Midbrain (tissue), 1 donor: Measurements from ENCODE around the gene KSR2.
"Not testable (repeated sequence)": the region's sequence is repeated elsewhere in the genome, so short reads cannot be mapped to it uniquely, and the experiment has no call there.

Experiments used
- DNase-seq: peaks from one replicate; lab custom pipeline; 2025; lab: John Stamatoyannopoulos, UW

The KSR2 gene

DNA sequence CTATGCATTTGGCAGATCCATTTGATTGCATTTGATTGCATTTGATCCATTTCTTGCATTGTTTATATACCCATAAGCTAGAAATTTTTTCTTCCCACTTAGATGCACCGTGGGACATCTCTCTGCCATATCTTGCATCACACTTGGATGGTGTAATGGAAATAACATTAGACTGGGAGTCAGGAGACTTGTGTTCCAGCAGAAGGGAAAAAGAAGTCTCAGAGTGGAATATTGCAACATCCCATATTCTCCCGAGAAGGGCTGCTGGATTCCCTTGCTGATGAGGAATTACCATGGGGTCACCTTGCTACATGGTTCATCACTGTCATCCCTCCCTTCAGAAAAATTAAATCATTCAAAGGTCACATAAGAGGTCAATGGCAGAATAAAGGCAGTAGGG lies 78.1 kb downstream of the KSR2 start:
- DNase-seq: no peak

DNA sequence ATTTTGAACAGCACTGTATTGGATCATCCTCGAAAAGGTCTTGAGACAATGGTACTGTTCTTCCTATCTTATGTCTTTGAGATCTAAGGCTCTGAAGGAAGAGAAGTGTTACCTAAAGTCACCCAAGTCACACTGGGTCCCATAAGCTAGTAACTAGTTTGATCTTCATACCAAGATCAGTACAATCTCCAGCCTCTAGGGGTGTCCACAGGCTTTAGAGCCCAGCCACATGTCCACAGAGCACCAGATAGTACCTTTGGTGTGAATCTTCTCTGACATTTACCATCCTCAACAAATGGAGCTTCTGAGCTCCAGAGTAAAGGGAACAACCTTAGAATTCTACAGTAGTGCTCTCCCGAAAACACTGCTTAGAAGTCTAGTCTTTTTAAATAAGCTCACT lies 78.7 kb downstream of the KSR2 start:
- DNase-seq: no peak

- no peak for DNase-seq
Observed at GRCh38 chr12:117889098-117889497, 79.7 kb downstream of the KSR2 start.

- DNase-seq: no peak
Observed at GRCh38 chr12:117885211-117885610, 83.6 kb downstream of the KSR2 start.

DNA sequence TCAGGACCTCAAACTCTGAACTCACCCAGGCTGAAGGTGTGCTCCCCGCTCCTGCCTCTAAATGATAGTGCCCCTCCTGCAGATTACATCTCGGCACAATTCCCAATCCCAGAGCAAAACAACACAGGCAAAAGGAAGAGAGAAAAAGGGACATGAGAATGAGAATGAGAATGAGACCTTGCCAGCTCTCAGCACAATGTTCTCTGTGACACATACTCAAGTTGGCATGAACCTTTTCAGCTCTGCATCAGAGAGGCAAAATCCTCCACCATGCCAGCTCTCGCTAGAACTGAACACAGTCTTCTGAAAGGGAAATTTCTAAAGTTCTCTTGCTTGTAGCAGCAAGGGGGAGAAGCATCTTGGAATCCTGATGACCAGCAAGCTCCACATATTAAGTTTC lies 84.6 kb downstream of the KSR2 start:
- no peak for DNase-seq

DNA sequence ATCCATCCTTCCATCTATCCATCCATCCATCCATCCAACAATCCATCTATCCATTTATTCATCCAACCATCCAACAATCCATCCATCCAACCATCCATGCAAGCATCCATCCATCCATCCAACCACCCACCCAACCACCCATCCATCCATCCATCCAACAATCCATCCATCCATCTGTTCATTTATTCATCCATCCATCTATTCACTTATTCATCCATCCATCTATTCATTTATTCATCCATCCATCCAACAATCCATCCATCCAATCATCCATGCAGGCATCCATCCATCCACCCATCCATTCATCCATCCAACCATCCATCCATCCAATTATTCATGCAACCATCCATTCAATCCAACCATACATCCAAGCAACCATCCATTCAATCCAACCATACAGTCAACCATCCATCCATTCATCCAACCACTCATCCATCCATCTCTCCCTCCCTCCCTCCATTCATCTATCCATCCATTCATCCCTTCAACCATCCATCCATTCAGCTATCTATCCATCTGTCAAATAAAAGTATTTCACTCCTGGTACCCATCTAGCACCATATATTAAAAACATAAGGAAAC lies 86.1 kb downstream of the KSR2 start:
- no peak for DNase-seq

- no peak for DNase-seq
Observed at GRCh38 chr12:117882181-117882580, 86.6 kb downstream of the KSR2 start.

GRCh38 chr12:117881517-117881916 lies 87.3 kb downstream of the KSR2 start:
- DNase-seq: no peak

DNA sequence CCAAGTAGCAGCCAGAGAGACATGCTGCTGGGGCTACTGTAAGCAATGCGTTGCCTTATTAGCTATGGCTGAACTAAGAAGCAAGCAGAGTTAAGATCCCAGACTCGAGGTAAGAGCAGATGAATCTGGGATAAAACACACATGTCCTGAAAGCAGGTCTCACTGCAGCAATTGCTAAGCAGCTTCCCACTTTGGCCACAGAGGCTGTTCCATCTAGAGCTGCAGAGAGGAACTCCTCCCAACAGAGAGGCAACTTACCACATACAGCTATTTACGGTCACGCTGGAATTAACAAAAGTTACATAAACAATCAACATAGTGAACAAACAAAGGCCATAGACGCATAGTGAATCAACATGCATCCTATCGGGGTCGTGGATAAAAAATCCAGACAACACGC lies 90.2 kb downstream of the KSR2 start:
- DNase-seq: no peak

DNA sequence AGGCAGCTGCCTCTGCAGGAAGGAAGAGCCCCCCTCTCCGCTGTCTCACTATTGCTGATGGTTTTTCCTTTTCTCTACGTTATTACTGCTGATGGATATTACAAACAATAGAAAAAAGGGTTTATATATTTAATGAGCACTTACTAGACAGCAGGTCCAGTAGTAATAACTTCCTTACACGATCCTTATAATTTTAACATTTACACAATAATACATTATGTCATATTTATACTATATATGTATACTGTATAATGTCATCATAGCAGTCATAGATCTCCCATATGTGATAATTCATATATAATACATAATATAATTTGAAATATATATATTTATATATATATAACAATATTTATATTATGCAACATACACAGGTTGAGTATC lies 92.4 kb downstream of the KSR2 start:
- DNase-seq: no peak

GRCh38 chr12:117875744-117876435 lies 92.9 kb downstream of the KSR2 start:
- DNase-seq: peak; percentile 18

GRCh38 chr12:117874842-117875434 lies 93.9 kb downstream of the KSR2 start:
- DNase-seq: peak; percentile 71

GRCh38 chr12:117874198-117874597 lies 94.6 kb downstream of the KSR2 start:
- not testable (repeated sequence) for DNase-seq

DNA sequence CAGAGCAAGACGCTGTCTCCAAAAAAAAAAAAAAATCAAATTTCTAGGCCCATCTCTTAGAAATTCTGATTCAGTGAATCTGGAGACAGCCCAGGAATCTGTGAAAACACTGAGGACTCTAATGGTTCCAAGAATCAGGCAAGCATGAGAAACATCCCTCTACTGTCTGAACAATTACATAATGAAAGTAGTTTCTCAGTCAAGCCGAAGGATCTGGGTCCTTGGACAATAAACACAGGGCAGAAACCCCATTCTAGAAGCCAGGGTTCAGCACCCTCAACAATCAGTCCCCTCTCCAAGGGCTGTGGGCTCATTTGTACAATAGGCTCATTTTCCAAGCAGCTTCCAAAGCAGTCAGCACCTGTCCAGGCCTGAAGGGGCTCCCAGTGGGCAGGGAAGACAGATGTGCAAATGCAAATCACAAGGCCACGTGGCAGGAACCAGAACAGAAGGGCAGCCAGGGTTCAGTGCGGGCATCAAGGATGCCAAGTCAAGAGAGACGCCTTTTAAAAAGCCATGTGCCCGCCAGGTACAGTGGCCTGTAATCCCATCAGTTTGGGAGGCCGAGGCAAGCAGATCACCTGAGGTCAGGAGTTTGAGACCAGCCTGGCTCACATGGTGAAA lies 96.1 kb downstream of the KSR2 start:
- DNase-seq: peak; percentile 13

- no peak for DNase-seq
Observed at GRCh38 chr12:117869551-117869950, 99.2 kb downstream of the KSR2 start.

GRCh38 chr12:117867348-117867747 lies 101.4 kb downstream of the KSR2 start:
- no peak for DNase-seq

DNA sequence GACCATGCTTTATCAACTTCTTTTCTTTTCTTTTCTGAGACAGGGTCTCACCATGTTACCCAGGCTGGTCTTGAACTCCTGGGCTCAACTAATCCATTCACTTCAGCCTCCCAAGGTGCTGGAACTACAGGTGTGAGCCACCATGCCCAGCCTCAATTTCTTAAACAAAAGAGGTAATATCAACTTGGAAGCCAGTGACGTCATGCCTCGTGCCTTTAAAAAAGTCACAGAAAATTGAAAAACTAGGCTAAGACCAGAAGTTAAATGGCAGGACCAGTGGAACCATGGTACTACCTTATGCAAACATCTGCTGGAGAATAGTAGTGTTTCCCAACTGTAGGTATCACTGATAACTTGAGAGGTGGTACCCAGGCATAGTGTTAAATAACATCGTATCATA lies 103.3 kb downstream of the KSR2 start:
- no peak for DNase-seq

DNA sequence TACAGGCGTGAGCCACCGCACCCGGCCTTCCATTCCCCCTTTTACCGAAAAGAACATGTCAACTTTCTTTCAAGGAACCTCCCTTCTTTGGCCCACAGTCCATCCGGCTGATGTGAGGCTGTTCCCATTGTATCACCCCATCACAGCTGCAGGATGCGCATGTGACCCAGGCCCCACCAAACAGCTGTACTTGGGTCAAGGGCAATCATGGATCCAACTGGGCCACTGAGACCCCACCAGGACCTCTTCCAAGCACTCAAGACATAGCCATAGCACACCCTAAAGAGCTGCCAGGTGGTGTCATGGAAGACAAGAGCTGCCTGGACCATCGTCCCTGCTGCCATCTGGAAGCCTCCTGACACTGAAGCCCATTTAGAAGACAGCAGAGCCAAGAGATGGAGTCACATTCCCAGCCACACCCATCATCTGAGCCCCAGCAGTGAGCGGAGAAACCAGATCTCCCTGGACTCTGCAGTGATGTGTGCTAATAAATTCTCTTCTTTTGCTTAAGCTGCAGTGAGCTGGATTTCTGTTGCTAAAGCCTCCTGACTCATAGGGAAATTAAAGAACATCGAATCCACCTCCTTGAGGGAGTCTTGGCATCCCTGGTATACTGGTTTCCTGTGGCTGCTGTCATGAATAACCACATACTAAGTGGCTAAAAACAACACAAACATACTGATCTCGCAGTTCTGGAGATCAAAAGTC lies 105.6 kb downstream of the KSR2 start:
- no peak for DNase-seq

DNA sequence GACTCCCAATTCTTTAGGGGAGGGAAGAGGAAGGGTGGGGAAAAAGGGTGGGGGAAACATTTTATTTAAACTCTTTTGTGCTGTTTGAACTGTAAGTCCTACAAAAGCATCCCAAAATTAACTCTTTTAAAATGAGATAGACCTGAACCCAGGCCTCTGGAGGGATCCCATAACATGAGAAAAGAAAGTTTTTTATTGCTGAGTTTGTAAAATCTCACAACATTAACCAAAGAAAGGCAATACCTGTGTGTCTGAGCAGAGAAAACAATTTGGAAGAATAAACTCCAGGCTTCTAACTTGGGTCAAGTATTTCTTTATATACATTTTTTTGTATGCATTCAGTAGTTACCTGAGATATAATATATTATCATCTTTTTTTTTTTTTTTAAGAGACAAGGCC lies 107.1 kb downstream of the KSR2 start:
- no peak for DNase-seq

GRCh38 chr12:117860787-117861290 lies 108.0 kb downstream of the KSR2 start:
- DNase-seq: not testable (repeated sequence)

GRCh38 chr12:117860111-117860510 lies 108.7 kb downstream of the KSR2 start:
- DNase-seq: no peak
